Liver (tissue), 3 donors: ENCODE results near the gene PRKCH.

Experiments
- ATF3 ChIP-seq: IDR thresholded peaks from 2 replicates; pipeline ENCODE4 v1.6.1; 2016; ENCODE audit warnings: antibody characterized with exemption
- CTCF ChIP-seq: fragments of 150-350 bp; IDR thresholded peaks from 2 replicates; pipeline ENCODE4 v1.5.1; 2017; ENCODE audit warnings: improper control_type of control experiment, low read depth, low read length; ENCODE audit not compliant: missing input control
- EGR1 ChIP-seq, 2 donors: IDR thresholded peaks; 2 replicates each; pipeline ENCODE4 v1.6.1; 2016 to 2018; ENCODE audit warnings: antibody characterized with exemption in 2 of 2, low read depth in 2 of 2
- GABPA ChIP-seq, 2 donors: IDR thresholded peaks in 1 of 2; conservative IDR thresholded peaks in 1 of 2; 2 replicates each; pipeline ENCODE4 v1.6.1; 2016; ENCODE audit warnings: antibody characterized with exemption in 2 of 2, mild to moderate bottlenecking in 1 of 2, moderate library complexity in 1 of 2
- JUND ChIP-seq, 2 donors: IDR thresholded peaks; 2 replicates each; pipeline ENCODE4 v1.6.1; 2016; ENCODE audit warnings: antibody characterized with exemption in 2 of 2
- MAX ChIP-seq: IDR thresholded peaks from 2 replicates; pipeline ENCODE4 v1.6.1; 2016; ENCODE audit warnings: antibody characterized with exemption
- RAD21 ChIP-seq, 2 donors: IDR thresholded peaks; 2 replicates each; pipeline ENCODE4 v1.6.1; 2016; ENCODE audit warnings: antibody characterized with exemption in 2 of 2, mild to moderate bottlenecking in 2 of 2
- REST ChIP-seq: IDR thresholded peaks from 2 replicates; pipeline ENCODE4 v1.6.1; 2016; ENCODE audit warnings: antibody characterized with exemption, mild to moderate bottlenecking
- RXRA ChIP-seq, 2 donors: IDR thresholded peaks; 2 replicates each; pipeline ENCODE4 v1.6.1; 2017 to 2018; ENCODE audit warnings: antibody characterized with exemption in 2 of 2, mild to moderate bottlenecking in 1 of 2
- SP1 ChIP-seq: IDR thresholded peaks from 2 replicates; pipeline ENCODE4 v1.6.1; 2018; ENCODE audit warnings: antibody characterized with exemption, mild to moderate bottlenecking
- TAF1 ChIP-seq: conservative IDR thresholded peaks from 2 replicates; pipeline ENCODE4 v1.6.1; 2016; ENCODE audit warnings: antibody characterized with exemption, mild to moderate bottlenecking
- YY1 ChIP-seq: IDR thresholded peaks from 2 replicates; pipeline ENCODE4 v1.6.1; 2016; ENCODE audit warnings: antibody characterized with exemption, mild to moderate bottlenecking
- ZBTB33 ChIP-seq: IDR thresholded peaks from 2 replicates; pipeline ENCODE4 v1.6.1; 2016; ENCODE audit warnings: antibody characterized with exemption
- donor health status: healthy.
- donor health status: healthy.

GRCh38 chr14:61539631-61540030 is 218.3 kb downstream of the PRKCH start:
- TF ChIP-seq CTCF (no peak), ATF3 (no peak), ZBTB33 (no peak), GABPA (IDR thresholded peaks at IDR 0.05 in 1 of 2, conservative IDR thresholded peaks at IDR 0.05 in 1 of 2) (no peak), REST (no peak), TAF1 (no peak), RAD21 (IDR thresholded peaks at IDR 0.05) (no peak), EGR1 (IDR thresholded peaks at IDR 0.05; ENCODE audit: low read depth in 2 of 2) (no peak), MAX (no peak), SP1 (no peak), RXRA (IDR thresholded peaks at IDR 0.05) (no peak), YY1 (no peak), JUND (IDR thresholded peaks at IDR 0.05) (no peak)
